Colonic mucosa (tissue), 4 donors: ENCODE data around the gene CLEC4A. TPM values are rescaled to one million over a fixed set of nuclear protein-coding genes. Genes with fewer than 3 reads are reported as not detected.

Experiments
- DNase-seq: peaks from one replicate; pipeline ENCODE4 v3.0.0-alpha.2; 2020
- H3K27ac ChIP-seq: fragments of 200-600 bp; one replicate; pipeline ENCODE4 v1.8.0; 2021
- H3K27me3 ChIP-seq: fragments of 200-600 bp; one replicate; pipeline ENCODE4 v1.8.0; 2021
- H3K36me3 ChIP-seq: fragments of 200-600 bp; one replicate; pipeline ENCODE4 v1.8.0; 2021
- H3K4me1 ChIP-seq: fragments of 200-600 bp; one replicate; pipeline ENCODE4 v1.8.0; 2021; ENCODE audit warnings: mild to moderate bottlenecking
- H3K4me3 ChIP-seq: fragments of 200-600 bp; one replicate; pipeline ENCODE4 v1.8.0; 2021
- H3K9ac ChIP-seq, 2 donors: one replicate each; pipeline ENCODE4 v1.7.0; 2013; ENCODE audit warnings: control low read depth in 2 of 2, low read depth in 2 of 2, low read length in 2 of 2
- H3K9me3 ChIP-seq: fragments of 200-600 bp; one replicate; pipeline ENCODE4 v1.8.0; 2021
- intact Hi-C: fragments of 100-400 bp; cut with DNase I; formaldehyde crosslinking; loops from one replicate; pipeline ENCODE4 v1.14.1; 2022
- total RNA-seq, 2 donors: library from RNA; stranded (reverse); fragmentation: NEBNext Ultra II Directional in 1 of 2; extraction: Animal tissue kit (Norgen Biotek cat#: 25700) in 1 of 2; gene quantifications; one replicate each; pipeline ENCODE4 v1.2.1, GENCODE V29; 2021
- TF ChIP-seq, protein P1 (sequence below): fragments of 200-600 bp; IDR thresholded peaks from one replicate; pipeline ENCODE4 v1.8.0; 2022; ENCODE audit warnings: antibody characterized with exemption, mild to moderate bottlenecking
- donor health status: healthy.
- donor health status: DM: no; HTN: no; CAD: no.
- donor health status: DM: no; HTN: no; CAD: no.

CLEC4A gene
- total RNA-seq, 2 donors from 2014 or later: 1.8 TPM

DNA sequence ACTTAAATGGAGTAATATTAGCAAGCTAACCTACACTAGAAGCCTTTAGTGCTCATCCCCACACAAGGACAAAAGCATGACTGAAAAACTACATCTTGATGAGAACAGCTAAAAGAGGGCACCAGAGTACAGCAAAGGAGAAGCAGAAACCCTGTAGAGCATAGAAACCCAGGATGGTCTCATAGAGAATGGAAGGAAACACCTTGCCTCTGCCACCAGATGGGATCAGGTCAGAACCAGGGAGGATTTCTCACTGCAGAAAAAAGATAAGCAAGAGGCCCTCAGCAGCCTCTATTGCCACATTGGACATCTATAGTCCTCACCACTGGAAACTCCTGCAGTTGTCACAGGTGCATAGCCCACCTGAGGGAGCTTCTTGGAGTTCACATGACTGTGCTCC lies 19.8 kb downstream of the CLEC4A start:
- TF ChIP-seq, protein P1, sequence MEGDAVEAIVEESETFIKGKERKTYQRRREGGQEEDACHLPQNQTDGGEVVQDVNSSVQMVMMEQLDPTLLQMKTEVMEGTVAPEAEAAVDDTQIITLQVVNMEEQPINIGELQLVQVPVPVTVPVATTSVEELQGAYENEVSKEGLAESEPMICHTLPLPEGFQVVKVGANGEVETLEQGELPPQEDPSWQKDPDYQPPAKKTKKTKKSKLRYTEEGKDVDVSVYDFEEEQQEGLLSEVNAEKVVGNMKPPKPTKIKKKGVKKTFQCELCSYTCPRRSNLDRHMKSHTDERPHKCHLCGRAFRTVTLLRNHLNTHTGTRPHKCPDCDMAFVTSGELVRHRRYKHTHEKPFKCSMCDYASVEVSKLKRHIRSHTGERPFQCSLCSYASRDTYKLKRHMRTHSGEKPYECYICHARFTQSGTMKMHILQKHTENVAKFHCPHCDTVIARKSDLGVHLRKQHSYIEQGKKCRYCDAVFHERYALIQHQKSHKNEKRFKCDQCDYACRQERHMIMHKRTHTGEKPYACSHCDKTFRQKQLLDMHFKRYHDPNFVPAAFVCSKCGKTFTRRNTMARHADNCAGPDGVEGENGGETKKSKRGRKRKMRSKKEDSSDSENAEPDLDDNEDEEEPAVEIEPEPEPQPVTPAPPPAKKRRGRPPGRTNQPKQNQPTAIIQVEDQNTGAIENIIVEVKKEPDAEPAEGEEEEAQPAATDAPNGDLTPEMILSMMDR: no peak

DNA sequence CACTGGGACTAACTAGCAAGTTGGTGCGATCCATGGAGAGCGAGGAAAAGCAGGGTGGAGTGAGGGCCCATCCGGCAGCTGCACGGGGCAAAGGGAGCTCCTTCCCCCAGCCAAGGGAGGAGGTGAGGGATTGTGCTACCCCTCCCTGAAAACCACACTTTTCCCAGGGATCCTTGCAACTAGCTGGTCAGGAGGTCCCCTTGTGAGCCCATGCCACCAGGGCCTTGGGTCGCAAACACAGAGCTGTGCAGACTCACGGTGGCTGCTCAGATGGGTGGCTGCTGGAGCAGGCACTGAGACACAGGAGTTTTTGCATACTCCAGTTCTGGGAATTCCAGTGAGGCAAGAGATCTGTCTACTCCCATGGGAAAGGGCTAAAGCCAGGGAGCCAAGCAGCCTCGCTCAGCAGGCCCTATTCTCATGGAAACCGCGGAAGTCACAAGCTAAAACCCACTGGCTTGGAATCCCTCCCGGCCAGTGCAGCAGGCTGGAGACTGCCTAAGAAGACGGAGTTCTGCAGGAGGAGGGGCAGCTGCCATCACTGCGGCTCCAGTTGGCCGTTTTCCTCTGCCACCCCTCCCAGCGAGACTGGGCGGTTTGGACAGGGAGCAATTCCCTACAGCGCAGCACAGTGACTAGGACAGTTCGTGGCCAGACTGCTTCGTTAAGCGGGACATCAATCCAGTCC lies 22.5 kb downstream of the CLEC4A start:
- Histone ChIP-seq H3K27me3 (no peaks in the 10 kb centered on the region), H3K4me1 (no peaks in the 10 kb centered on the region), H3K27ac (no peak overlapping the region), H3K9me3 (no peaks in the 10 kb centered on the region), H3K9ac (no peak overlapping the region), H3K4me3 (no peak overlapping the region), H3K36me3 (no peaks in the 10 kb centered on the region)
- intact Hi-C loops: no loop called here
- peak; percentile 23 for DNase-seq
- TF ChIP-seq, protein P1: no peak

More for the DNA sequence above, 19.8 kb downstream of the CLEC4A start:
- Histone ChIP-seq H3K9me3 (no peaks in the 10 kb centered on the region), H3K4me1 (no peaks in the 10 kb centered on the region), H3K4me3 (no peak overlapping the region), H3K9ac (no peak overlapping the region), H3K27me3 (no peaks in the 10 kb centered on the region), H3K36me3 (no peaks in the 10 kb centered on the region), H3K27ac (no peak overlapping the region)
- intact Hi-C loops: no loop called here
- DNase-seq: no peak

DNA sequence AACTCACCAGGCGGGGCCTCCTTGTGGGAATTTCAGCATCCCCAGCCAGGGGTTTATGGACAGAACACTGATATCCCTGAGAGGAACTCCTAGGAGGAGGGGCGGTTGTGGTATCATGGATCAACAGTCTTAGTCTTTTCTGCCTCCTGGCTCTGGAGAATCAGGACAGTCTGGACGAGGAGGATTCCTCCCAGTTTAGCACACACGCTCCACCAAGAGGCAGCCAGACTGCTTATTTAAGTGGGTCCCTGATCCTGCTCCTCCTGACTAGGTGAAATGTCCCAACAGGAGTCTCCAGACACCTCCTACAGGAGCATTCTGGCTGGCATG lies 23.0 kb downstream of the CLEC4A start:
- no peaks in the 10 kb centered on the region for H3K4me1 ChIP-seq
- TF ChIP-seq, protein P1: no peak
- no peaks in the 10 kb centered on the region for H3K27me3 ChIP-seq
- no peak overlapping the region for H3K4me3 ChIP-seq
- H3K27ac ChIP-seq: no peak overlapping the region
- H3K9me3 ChIP-seq: no peaks in the 10 kb centered on the region
- DNase-seq: no peak
- no peak overlapping the region for H3K9ac ChIP-seq
- H3K36me3 ChIP-seq: no peaks in the 10 kb centered on the region
- intact Hi-C loops: no loop called here

DNA sequence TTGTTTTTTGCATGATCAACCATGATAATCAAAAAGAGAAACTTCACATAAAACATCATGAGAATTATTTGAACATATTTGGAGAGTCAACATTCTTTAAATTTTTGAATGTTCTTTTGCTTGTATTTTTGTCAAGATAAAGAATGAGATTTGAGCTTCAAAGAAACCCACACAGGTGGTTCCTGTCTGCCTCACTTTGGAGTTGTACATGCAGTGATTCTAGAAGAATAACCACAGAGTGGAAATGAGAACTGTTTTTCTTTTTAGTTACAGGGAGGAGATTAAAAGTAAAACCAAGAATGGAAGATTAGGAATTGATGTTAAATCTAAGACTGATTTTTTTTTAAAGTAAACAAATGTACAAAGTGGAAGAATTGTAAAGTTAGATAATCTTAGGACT lies 31.1 kb downstream of the CLEC4A start:
- no peaks in the 10 kb centered on the region for H3K4me1 ChIP-seq
- no peak overlapping the region for H3K27ac ChIP-seq
- intact Hi-C loops: no loop called here
- no peaks in the 10 kb centered on the region for H3K27me3 ChIP-seq
- no peaks in the 10 kb centered on the region for H3K9me3 ChIP-seq
- no peaks in the 10 kb centered on the region for H3K36me3 ChIP-seq
- TF ChIP-seq, protein P1: no peak
- no peak overlapping the region for H3K4me3 ChIP-seq
- H3K9ac ChIP-seq: no peak overlapping the region
- DNase-seq: no peak

DNA sequence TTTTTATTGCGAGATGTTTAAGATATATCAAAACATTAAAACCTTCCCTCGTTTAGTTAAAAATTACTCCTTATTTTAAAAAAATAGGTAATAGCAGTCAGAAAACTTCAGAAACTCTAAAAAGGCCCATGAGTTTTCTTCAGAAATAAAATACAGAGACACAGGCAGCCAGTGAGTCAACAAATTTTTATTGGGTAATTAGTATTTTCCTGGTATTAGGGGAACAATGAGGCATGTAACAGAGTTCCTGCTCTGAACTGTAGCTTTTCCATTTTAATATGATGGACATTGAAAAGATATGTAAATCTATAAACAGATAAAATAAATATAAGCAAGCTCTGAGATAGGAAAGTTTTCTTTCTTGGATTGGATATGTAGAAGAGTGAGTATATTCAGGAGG lies 33.0 kb downstream of the CLEC4A start:
- H3K4me1 ChIP-seq: no peaks in the 10 kb centered on the region
- H3K27me3 ChIP-seq: no peaks in the 10 kb centered on the region
- no peaks in the 10 kb centered on the region for H3K9me3 ChIP-seq
- DNase-seq: no peak
- H3K36me3 ChIP-seq: no peaks in the 10 kb centered on the region
- no peak overlapping the region for H3K9ac ChIP-seq
- intact Hi-C loops: no loop called here
- H3K4me3 ChIP-seq: no peak overlapping the region
- no peak overlapping the region for H3K27ac ChIP-seq
- TF ChIP-seq, protein P1: no peak
